Stimulated activated naive CD4-positive, alpha-beta T cell treated with Interleukin-2 at 50 U/mL for 16 hours (primary cell): ENCODE data around the gene PON1.

ENCODE experiments used
- DNase-seq: peaks from one replicate; lab custom pipeline; 2025; lab: John Stamatoyannopoulos, UW

The PON1 gene

GRCh38 chr7:95253986-95254385, 70.3 kb downstream of the PON1 start:
- DNase-seq: no peak

DNA sequence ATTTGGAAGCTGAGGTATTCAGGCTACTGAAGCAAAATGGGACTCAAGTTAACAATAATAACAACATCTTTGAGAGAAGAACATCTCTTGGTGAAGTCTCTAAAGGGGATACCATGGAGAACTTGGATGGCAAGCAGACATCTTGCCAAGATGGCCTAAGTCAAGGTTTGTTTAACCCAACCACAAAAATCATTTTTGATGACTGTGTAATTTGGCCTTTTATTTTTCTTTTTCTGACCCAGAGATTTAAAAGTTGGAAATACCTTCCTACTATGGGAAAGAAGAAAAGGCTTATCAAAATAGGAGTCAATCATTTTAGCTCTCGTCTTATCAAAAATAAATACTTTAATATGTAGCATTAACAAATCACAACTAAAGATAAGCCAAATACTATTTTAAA, 72.4 kb downstream of the PON1 start:
- DNase-seq: no peak

DNA sequence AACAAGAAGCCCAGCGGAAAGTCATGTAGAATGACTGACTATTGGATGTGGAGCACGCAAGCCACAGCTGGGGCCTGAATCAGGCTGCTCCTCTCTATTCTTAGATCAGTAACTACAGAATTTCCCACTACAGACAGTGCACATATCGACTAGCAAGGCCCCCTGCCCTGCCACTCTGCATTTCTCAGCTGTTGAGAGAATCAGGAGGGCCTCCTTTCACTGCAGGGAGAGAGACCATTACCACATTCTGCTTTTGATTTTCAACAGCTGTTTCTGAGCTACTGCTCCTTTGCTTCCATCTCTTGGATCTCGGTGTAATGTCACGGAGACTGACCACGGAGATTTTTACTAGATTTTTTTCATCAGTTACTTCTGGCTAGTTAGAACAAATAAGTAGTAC, 73.8 kb downstream of the PON1 start:
- DNase-seq: no peak
